GM19025 (cell line): Measurements from ENCODE around the gene MAST4.

ENCODE experiments used
- ATAC-seq: cut with Tn5 transposase; IDR thresholded peaks from one replicate; pipeline ENCODE4 v1.9.1; 2021; ENCODE audit warnings: mild to moderate bottlenecking, low read depth, moderate library complexity; ENCODE audit not compliant: unreplicated experiment

The MAST4 gene

DNA sequence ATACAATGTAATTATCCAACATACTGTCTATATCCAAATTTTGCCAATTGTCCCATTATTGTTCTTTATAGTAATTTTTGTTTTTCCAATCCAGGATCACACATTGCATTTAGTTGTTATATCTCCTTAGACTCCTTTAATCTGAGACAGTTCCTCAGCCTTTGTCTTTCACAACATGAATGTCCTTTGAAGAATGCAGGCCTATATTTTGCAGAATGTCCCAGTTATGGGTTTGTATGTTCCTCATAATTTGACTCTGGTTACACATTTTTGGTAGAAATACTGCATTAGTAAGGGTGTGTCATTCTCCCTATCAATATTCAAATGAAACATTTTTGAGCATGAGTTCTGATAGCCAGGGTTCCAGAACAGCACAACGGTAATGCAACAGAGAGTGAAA lies 593.7 kb downstream of the MAST4 start:
- no peak for ATAC-seq

- ATAC-seq, result no peak
Observed at GRCh38 chr5:67190410-67190809, 594.2 kb downstream of the MAST4 start.

DNA sequence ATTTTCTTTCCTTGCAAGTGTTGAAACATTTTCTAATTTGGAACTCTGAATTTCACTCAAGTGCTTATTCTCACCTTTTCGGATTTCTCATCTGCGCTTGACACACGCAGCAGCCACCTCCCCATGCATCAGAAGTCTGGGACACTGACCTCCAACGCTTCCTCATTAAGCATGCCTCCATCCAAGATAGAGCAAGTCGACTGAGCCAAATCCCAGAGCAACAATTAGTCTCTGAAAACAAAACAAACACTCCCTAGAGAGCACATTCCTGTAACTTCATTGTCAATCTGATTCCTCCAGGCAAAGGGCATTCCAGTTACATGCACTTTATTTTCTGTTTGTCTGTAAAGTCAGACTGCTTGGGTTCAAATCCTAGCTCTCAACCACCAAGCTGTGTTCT lies 594.7 kb downstream of the MAST4 start:
- ATAC-seq, result no peak

GRCh38 chr5:67192719-67193438 lies 596.7 kb downstream of the MAST4 start:
- ATAC-seq, result no peak

GRCh38 chr5:67193439-67193807 lies 597.2 kb downstream of the MAST4 start:
- ATAC-seq, result no peak

GRCh38 chr5:67194166-67194565 lies 598.0 kb downstream of the MAST4 start:
- no peak for ATAC-seq

GRCh38 chr5:67195406-67196275 lies 599.4 kb downstream of the MAST4 start:
- ATAC-seq, result no peak

- no peak for ATAC-seq
Observed at GRCh38 chr5:67196537-67197059, 600.4 kb downstream of the MAST4 start, which contains the start of gene CD180. CD180 (minus strand) TSS chr5:67196799; CDS start chr5:67196641, 158 bp downstream.

DNA sequence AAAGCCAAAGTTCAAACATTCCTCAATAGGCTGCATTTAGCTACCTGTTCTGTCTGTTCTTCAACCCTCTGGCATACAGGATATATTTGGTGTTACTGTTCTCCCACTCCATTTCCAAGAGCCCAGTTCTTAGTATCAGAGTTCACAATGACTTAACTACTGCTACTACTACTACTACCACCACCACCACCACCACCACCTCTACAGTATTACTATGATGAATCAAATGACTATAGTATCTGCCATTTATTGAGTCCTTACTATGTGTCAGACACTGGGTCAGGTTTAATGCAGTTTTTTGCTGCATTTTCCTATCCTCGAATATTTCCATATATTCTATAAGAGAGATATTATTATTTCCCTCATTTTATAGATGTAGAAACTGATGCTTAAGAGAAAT lies 601.3 kb downstream of the MAST4 start:
- ATAC-seq, result no peak

DNA sequence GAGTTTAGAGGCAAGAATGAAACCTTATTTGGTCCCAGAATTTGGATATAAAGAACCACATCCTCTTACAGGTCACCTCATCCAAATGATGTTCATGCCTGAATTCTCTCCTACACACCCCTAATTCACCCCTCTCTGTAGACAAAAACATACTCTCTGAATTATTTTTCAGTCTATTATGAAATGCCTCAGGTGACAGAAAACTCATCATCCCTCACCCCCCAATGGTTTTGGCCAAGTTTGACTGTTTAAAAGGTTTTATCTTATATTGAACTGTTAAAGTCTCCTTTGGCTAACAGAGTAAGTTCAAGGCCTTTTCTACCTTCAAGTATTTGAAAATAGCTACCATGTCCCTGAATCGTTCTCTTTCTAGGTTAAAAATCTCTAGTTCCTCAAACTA lies 602.7 kb downstream of the MAST4 start:
- no peak for ATAC-seq

DNA sequence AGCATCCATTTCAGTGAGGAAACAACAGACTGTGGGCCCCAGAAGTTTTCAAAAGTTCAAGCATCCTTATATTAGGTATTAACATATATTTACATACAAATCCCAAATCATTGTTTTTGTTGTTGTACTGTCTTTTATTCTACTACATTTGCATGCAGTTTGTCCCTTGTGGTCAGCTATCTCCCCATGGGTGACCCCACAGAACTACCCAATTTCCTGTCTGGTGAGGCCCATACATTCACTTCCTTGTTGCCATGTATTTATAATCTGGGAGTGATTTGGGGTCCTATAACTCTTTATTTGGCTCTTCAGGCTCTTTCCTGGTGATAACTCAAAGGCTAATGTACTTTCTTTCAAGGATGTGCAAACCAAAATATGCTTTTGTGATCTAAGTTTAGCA lies 603.7 kb downstream of the MAST4 start:
- no peak for ATAC-seq

DNA sequence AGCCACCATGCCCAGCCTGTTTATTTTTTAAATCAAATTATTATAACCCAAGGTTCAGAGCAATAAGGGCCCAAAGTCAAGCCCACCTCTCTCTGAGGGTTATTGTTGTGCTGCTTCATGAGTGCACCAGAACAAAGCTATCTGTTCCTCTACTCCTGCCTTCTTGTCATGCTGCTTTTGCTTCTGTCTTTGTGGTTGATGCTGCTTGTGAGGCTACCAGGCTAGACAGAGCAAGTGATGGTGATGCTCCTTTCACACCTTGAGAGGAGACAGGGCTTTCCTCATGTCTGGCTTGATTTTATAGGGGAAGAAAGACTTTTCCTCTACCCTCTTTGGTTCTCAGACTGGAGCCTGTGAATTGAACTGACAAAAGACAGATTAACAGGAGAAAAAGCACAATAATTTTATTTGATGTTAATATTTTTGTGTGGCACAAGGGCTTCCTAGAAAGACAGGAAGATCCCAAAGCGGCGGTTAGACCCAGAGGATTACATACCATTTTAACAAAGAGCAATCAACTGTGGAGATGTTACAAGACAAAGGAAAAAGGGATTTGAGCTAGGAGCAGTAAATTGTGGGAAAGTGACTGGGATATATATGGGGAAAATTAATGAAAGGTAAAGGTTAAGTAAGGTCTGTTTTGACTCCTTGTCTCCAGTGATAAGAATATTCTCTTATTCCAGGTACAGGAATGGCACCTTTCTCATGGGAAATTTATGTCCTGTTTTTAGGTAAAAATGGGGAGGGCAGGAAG lies 604.8 kb downstream of the MAST4 start:
- no peak for ATAC-seq

GRCh38 chr5:67201897-67202549 lies 605.8 kb downstream of the MAST4 start:
- no peak for ATAC-seq

GRCh38 chr5:67202828-67203227 lies 606.6 kb downstream of the MAST4 start:
- ATAC-seq, result no peak

DNA sequence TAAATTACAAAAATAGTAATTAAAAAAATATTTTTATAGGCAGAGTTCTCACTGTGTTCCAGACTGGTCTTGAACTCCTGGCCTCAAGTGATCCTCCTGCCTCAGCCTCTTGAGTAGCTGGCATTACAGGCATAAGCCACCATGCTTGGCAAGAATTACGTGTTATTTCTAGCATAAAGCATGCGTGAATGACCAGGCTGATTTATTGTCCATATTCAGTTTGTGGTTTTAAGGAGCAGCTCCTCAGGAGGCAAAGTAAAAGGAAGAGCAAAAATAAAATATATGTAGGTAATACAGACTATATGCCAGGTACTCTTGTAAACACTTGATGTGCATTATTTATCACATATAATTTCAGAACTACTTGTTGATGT lies 607.5 kb downstream of the MAST4 start:
- ATAC-seq, result no peak

- no peak for ATAC-seq
Observed at GRCh38 chr5:67204821-67205220, 608.6 kb downstream of the MAST4 start.

DNA sequence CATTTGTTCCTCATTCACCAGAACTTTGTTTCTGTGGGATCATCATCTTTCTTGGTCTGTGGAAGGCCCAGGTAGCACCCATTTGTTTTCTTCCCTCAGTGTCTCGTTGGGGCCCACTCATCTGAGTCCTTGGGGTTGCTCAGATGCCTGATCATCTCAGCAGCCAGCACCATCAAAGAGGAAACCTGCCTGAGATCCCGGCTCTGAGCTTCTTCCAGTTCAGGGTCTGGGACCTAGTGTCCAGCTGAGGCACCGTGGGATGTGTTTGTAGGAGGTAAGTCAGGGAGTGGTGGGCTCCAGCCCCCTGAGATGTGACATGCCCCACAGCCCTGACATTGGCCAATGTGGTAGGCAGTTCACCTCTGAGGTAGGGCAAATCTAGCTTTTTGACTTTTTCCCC lies 609.8 kb downstream of the MAST4 start:
- no peak for ATAC-seq

DNA sequence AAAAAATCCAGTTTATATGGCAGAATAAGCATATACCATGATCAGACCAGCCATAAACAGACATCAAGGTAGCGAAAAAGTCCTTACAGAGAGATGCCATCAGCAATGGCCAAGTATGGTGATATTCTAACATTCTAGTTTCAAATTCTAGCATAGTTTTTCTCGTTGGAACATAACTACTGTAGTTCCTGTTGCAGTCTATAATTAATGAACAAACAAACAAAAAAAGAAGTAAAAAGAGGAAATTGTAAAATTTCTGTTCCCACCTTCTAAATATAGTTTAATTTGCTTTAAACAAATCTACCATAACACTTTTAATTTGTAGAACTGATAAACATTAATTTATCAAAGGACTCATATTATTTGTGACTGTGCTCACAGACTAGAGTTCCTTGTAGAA lies 610.3 kb downstream of the MAST4 start:
- ATAC-seq, result peak; percentile 20

DNA sequence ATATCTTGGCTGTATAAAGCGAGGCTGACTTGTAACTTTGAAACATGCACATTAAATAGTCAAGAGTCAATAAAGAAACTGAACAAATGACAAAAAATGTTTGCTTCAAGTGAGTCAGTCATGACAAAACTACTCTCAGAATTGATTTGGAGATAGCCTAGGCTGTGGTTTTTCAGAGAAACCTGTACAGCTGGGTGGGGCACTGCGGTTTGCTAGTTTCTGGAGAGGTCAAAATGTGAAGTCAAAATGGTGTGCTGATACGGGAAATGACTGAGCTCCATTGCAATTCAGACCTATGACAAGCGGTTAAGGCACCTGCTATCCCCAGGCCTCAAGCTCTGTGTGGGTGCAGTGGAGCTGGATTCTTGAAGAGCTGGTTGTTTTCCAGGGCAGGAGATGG lies 610.7 kb downstream of the MAST4 start:
- peak; percentile 81 for ATAC-seq

DNA sequence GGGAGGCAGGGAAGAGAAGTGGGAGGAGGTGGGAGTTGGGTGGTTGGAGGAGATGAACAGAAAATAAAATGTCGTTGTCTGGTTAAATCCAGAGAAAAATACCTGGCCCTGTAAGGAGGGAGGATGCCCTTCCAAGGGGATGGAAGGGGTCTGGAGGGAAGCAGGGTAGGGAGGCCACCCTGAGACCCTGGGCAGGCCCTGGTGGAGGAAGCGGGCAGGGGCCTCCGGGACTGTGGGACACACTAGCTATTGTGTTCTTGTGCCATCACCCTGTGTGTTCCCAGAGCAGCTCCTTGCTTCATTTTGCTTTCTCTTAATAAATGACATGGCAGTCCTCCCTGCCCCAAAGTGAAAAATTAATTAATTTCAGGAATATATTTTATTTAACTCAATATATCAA lies 612.2 kb downstream of the MAST4 start:
- no peak for ATAC-seq
